Esophagus squamous epithelium (tissue), 5 donors: ENCODE results near the gene INTS4. TPM values are rescaled to one million over a fixed set of nuclear protein-coding genes. Genes with fewer than 3 reads are reported as not detected.
"Not testable (repeated sequence)": the region's sequence is repeated elsewhere in the genome, so short reads cannot be mapped to it uniquely, and the experiment has no call there.

Experiments
- DNase-seq: peaks from one replicate; lab custom pipeline; 2025; lab: John Stamatoyannopoulos, UW
- H3K27ac ChIP-seq, 4 donors: fragments of 200-600 bp; sonication (generic); one replicate each; pipeline ENCODE4 v1.5.1; 2016 to 2019; ENCODE audit warnings: mild to moderate bottlenecking in 1 of 4
- H3K27me3 ChIP-seq, 4 donors: fragments of 200-600 bp; sonication (generic); 1 replicate in 3 of 4; 2 replicates in 1 of 4; pipeline versions ENCODE4 v1.5.1 to v1.6.0; 2017 to 2021; ENCODE audit warnings: antibody characterized with exemption in 1 of 4
- H3K36me3 ChIP-seq, 3 donors: fragments of 200-600 bp; sonication (generic); one replicate each; pipeline ENCODE4 v1.5.1; 2016 to 2019
- H3K4me1 ChIP-seq, 3 donors: fragments of 200-600 bp; sonication (generic); one replicate each; pipeline ENCODE4 v1.5.1; 2017 to 2019
- H3K4me3 ChIP-seq, 4 donors: fragments of 200-600 bp; sonication (generic); 1 replicate in 3 of 4; 2 replicates in 1 of 4; pipeline ENCODE4 v1.5.1; 2016 to 2019; ENCODE audit warnings: mild to moderate bottlenecking in 2 of 4, moderate library complexity in 1 of 4
- H3K9me3 ChIP-seq, 3 donors: fragments of 200-600 bp; sonication (generic); one replicate each; pipeline ENCODE4 v1.5.1; 2016 to 2019
- CTCF ChIP-seq, 6 experiments: fragments of 450-650 bp in 4 of 6; fragments of 200-600 bp in 2 of 6; sonication (generic) in 2 of 6; IDR thresholded peaks; one replicate each; pipeline ENCODE4 v1.5.1; 2016 to 2019; ENCODE audit warnings: antibody characterized with exemption in 6 of 6, mild to moderate bottlenecking in 4 of 6, moderate library complexity in 4 of 6
- POLR2A ChIP-seq, 4 donors: fragments of 450-650 bp; IDR thresholded peaks; one replicate each; pipeline ENCODE4 v1.6.1; 2017; ENCODE audit warnings: antibody characterized with exemption in 4 of 4, mild to moderate bottlenecking in 4 of 4, moderate library complexity in 3 of 4
- WGBS, 2 donors: methylation state at CpG; one replicate each; pipeline ENCODE4 v1.1.5; 2018; 5-methylcytosine and 5-hydroxymethylcytosine counted together
- intact Hi-C: fragments of 100-400 bp; cut with DNase I; formaldehyde crosslinking; loops from one replicate; pipeline ENCODE4 v1.15.0; 2022
- total RNA-seq, 4 donors: library from RNA; depleted of rRNA; stranded (reverse); fragments of >200 nt; gene quantifications; one replicate each; pipeline ENCODE4 v1.1.0, GENCODE V29; 2016
- donor health status: DM: yes; HTN: yes; CAD: no.

INTS4 gene
- total RNA-seq, 4 donors from 2014 or later, result 12.8 to 21.9 (median 17.9) TPM

GRCh38 chr11:77999446-78000030 lies 5.1 kb upstream of the INTS4 start:
- Histone ChIP-seq H3K27ac (no peak overlapping the region), H3K27me3 (peaks cover 0 to 2% (median 0%) of the 10 kb centered on the region in 4 donors), H3K9me3 (no peaks in the 10 kb centered on the region), H3K36me3 (no peaks in the 10 kb centered on the region), H3K4me3 (no peak overlapping the region), H3K4me1 (peaks cover 0 to 8% (median 0%) of the 10 kb centered on the region in 3 donors)
- DNase-seq, result no peak
- intact Hi-C loops, result no loop called here
- 100% methylated on average over 1 of the region's 1 CpG; no CpG with 5 or more reads in 1 of the 2 donors for WGBS, 2 donors
- TF ChIP-seq CTCF (IDR thresholded peaks at IDR 0.05), result no peak
- TF ChIP-seq POLR2A (IDR thresholded peaks at IDR 0.05), result no peak

DNA sequence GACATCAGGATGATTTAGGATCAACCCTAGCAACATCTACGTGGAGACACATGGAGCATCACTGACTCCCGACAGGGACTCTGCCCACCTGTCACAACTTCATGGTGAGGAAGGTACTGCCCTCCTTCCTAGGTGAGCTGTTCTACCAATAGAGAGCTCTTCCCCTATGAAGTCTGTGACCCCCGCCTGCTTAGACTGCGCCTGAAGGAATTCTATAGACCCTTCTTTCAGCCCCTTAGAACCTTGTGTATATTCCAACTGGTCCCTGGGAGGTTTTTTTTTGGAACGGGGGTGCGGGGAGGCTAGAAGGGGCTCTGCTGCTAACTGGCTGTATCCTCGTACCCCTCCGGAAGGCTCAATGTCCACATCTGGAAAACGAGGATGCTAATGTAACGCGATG lies 566 bp downstream of the INTS4 start:
- no peak for DNase-seq
- peaks cover 0 to 28% (median 4%) of the 10 kb centered on the region in 3 donors for H3K36me3 ChIP-seq
- intact Hi-C loops, result loop anchor here (5.0 kb wide), 1 partner anchor 172 kb away; the partner anchor contains the start of genes AAMDC and RSF1
- no peaks in the 10 kb centered on the region for H3K27me3 ChIP-seq
- no peaks in the 10 kb centered on the region for H3K9me3 ChIP-seq
- peaks cover 4 to 25% (median 8%) of the 10 kb centered on the region in 3 donors for H3K4me1 ChIP-seq
- TF ChIP-seq POLR2A (IDR thresholded peaks at IDR 0.05) (no peak), CTCF (IDR thresholded peaks at IDR 0.05) (no peak)
- peak overlapping the region in 3 of 4 donors; percentile 76 to 91 (median 81) for H3K27ac ChIP-seq
- 7 to 8% methylated on average over 9 to 11 of the region's 11 CpGs for WGBS, 2 donors
- peak overlapping the region; percentile 59 to 82 (median 66) for H3K4me3 ChIP-seq

DNA sequence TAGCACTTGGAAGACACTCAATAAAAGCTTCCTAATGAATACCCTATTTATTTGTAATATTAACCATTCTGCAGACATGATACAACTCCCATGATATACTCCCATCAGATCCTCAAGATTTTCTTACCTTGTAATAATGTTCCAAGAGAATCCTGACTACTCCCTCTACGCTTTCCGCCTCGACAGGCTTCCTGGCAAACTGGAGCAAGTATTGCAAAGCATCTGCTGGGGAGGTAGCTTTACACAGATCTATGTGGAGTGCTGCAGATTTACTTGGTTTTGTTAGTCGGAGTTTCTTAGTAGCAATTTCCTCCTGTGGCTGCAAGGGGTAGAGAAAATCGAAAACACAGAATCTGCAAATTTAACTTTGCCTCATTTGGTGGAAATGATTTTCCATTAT lies 3.5 kb downstream of the INTS4 start:
- no peak for TF ChIP-seq POLR2A (IDR thresholded peaks at IDR 0.05)
- no peak for TF ChIP-seq CTCF (IDR thresholded peaks at IDR 0.05)
- 86 to 91% methylated on average over 5 of the region's 5 CpGs for WGBS, 2 donors
- DNase-seq, result no peak
- intact Hi-C loops, result loop anchor here (5.0 kb wide), 1 partner anchor 169 kb away; the partner anchor contains the start of genes AAMDC and RSF1
- H3K9me3 ChIP-seq, result no peaks in the 10 kb centered on the region
- H3K4me1 ChIP-seq, result peaks cover 4 to 25% (median 8%) of the 10 kb centered on the region in 3 donors
- H3K4me3 ChIP-seq, result no peak overlapping the region
- H3K27me3 ChIP-seq, result no peaks in the 10 kb centered on the region
- no peak overlapping the region for H3K27ac ChIP-seq
- peaks cover 4 to 57% (median 6%) of the 10 kb centered on the region in 3 donors for H3K36me3 ChIP-seq

- DNase-seq, H3K4me1 ChIP-seq, H3K4me3 ChIP-seq, H3K9me3 ChIP-seq, H3K27me3 ChIP-seq, H3K27ac ChIP-seq, intact Hi-C loops: not testable (repeated sequence)
- peaks cover 4 to 87% (median 6%) of the 10 kb centered on the region in 3 donors for H3K36me3 ChIP-seq
- 94 to 98% methylated on average over 8 of the region's 8 CpGs for WGBS, 2 donors
These were observed 8.0 kb downstream of the INTS4 start for GRCh38 chr11:77986456-77986855.

DNA sequence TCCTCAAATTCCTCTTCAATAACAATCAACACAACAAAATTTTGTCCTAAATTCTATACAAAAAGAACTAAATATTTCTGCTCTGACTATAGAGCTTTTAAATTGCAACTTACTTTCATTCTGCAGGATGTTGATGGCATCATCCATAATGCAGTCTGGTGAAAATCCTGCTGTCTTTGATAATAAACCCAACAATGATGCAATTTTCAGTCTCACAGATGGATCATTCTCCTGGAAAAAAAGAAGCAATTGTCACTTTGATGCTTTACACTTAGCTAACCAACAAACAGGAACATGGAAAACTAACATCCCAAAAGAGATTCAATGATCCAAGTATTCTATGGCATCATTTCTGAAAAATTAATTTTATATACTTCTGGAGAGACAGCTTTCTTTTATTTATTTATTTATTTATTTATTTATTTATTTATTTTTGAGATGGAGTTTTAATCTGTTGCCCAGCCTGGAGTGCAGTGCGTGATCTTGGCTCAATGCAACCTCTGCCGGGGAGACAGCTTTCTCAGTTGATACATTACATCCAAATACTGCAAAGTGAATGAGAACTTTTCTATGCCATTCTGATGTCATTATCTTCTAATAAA lies 13.0 kb downstream of the INTS4 start:
- Histone ChIP-seq H3K27ac (no peak overlapping the region), H3K4me3 (no peak overlapping the region), H3K27me3 (no peaks in the 10 kb centered on the region), H3K4me1 (no peaks in the 10 kb centered on the region), H3K36me3 (peaks cover 5 to 75% (median 18%) of the 10 kb centered on the region in 3 donors), H3K9me3 (no peaks in the 10 kb centered on the region)
- WGBS, 2 donors, result 85 to 95% methylated on average over 2 of the region's 2 CpGs
- intact Hi-C loops, result no loop called here
- DNase-seq, result no peak
- no peak for TF ChIP-seq CTCF (IDR thresholded peaks at IDR 0.05)
- no peak for TF ChIP-seq POLR2A (IDR thresholded peaks at IDR 0.05)
